GM21528 (cell line): Measurements from ENCODE around the gene KIR2DL4.
"Not testable (repeated sequence)": the region's sequence is repeated elsewhere in the genome, so short reads cannot be mapped to it uniquely, and the experiment has no call there.

Experiments used
- ATAC-seq: cut with Tn5 transposase; IDR thresholded peaks from one replicate; pipeline ENCODE4 v1.9.1; 2021; ENCODE audit warnings: mild to moderate bottlenecking, moderate library complexity; ENCODE audit not compliant: unreplicated experiment, low FRiP score

Gene KIR2DL4

GRCh38 chr19:54804101-54804500 lies 691 bp downstream of the KIR2DL4 start:
- no peak for ATAC-seq

DNA sequence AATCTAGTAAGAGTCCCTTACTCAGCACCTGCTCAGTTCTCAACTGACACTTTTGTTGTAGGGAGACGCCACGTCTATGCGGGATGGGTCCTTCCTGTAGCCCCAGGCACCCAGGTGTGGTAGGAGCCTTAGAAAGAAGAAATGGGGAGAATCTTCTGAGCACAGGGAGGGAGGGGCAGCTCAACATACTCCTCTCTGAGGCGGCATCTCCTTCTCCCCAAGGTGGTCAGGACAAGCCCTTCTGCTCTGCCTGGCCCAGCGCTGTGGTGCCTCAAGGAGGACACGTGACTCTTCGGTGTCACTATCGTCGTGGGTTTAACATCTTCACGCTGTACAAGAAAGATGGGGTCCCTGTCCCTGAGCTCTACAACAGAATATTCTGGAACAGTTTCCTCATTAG lies 1.2 kb downstream of the KIR2DL4 start:
- no peak for ATAC-seq

DNA sequence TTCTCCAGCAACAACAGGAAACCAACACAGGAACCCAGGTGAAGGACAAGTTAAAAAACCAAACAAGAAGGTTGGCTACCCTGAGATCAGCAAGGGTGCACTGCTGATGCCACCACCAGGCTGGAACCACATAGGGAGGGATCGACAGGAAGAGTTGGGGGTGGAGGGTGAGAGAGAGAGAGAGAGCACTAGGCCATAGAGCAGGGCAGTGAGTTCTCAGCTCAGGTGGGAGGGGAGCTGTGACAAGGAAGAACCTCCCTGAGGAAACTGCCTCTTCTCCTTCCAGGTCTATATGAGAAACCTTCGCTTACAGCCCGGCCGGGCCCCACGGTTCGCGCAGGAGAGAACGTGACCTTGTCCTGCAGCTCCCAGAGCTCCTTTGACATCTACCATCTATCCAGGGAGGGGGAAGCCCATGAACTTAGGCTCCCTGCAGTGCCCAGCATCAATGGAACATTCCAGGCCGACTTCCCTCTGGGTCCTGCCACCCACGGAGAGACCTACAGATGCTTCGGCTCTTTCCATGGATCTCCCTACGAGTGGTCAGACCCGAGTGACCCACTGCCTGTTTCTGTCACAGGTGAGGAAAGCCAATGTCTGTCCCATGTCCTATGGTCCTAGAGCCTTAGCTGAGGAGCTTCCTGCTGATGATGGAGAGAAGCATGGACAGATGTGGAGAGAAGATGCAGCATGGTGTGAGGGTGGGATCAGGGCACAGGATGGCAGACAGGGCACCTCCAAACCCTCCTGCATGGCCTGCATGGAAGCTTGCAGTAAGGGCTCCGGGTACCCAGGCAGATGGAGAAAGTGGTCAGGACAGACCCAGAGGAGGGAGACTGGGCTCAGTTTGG lies 2.5 kb downstream of the KIR2DL4 start:
- ATAC-seq, result no peak

- ATAC-seq, result no peak
Measured at GRCh38 chr19:54806516-54806838, 3.1 kb downstream of the KIR2DL4 start.

DNA sequence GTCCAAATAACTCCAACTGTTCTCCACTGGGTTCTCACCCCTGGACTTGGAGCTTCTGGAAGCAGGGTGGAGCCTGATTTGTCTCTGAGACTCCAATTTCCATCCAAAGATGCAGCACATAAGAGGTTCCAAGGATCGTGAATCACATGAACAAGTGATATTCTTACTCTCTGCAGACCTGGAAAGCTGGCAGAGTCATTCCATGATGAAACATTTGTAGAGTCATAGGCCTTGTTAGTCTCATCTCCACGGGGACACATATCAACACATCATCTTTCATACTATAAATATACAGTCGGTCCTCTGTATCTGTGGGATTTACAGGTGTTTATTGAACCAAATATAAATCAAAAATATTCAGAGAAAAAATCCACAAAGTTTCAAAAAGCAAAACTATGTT lies 11.2 kb downstream of the KIR2DL4 start:
- ATAC-seq, result not testable (repeated sequence)

GRCh38 chr19:54816251-54816650 lies 12.8 kb downstream of the KIR2DL4 start, which contains the start of gene KIR3DL1:
Gene KIR3DL1 (plus strand): TSS chr19:54816468.
- ATAC-seq, result not testable (repeated sequence)

DNA sequence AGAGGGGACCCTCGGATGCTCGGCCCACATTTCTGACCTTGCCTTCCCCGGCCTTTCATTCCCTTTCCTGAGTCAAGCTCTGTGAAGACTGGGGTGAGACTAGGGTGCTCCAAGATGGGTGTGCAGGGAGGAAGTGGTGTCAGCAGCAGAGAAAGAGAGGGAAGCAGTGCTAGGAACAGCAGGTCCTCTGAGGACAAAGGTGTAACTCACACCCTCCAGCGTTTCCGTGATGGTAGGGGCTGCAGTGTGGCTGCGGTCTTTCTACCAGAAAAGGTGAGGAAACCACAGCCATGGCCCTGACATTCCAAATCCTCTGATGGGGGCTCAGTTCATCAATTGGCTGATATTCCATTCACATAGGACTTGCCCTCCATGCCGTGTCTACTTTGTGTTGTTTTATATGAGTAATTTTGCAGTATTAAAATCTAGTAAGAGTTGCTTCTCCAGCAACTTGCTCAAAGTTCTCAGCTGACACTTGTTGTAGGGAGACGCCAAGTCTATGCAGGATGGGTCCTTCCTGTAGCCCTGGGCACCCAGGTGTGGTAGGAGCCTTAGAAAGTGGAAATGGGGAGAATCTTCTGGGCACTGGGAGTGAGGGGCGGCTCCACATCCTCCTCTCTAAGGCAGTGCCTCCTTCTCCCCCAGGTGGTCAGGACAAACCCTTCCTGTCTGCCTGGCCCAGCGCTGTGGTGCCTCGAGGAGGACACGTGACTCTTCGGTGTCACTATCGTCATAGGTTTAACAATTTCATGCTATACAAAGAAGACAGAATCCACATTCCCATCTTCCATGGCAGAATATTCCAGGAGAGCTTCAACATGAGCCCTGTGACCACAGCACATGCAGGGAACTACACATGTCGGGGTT lies 14.5 kb downstream of the KIR2DL4 start:
- ATAC-seq, result no peak

- ATAC-seq, result not testable (repeated sequence)
Measured at GRCh38 chr19:54824416-54824815, 21.0 kb downstream of the KIR2DL4 start.

GRCh38 chr19:54825326-54825725 lies 21.9 kb downstream of the KIR2DL4 start:
- not testable (repeated sequence) for ATAC-seq

DNA sequence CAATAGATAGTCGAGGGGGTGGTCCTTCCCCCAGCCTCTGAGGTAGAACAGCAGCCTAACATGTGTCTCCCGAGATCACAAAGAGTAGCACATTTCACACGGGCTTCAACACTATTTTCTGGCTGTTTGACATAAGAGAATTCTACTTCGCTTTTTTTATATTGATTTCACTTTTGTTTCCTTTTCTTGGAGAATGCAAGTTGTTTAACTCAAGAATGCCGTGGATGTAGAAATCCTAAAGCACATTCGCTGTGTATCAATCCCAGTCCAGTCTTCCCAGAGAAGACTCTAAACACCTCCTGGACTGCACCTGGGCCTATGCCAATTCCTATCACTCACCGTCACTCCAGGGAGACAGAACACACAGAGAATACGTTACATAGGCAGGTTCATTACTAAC lies 24.7 kb downstream of the KIR2DL4 start:
- ATAC-seq, result not testable (repeated sequence)

DNA sequence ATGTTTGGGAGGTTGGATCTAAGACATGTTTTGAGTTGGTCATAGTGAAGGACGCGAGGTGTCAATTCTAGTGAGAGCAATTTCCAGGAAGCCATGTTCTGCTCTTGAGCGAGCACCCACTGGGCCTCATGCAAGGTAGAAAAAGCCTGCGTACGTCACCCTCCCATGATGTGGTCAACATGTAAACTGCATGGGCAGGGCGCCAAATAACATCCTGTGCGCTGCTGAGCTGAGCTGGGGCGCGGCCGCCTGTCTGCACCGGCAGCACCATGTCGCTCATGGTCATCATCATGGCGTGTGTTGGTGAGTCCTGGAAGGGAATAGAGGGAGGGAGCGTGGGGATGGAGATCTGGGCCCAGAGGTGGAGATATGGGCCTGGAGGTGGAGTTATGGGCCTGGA lies 29.1 kb downstream of the KIR2DL4 start, which contains the start of gene KIR2DS4:
Gene KIR2DS4, plus strand, starts transcription at position 181 of the 400 bp plus-strand sequence.
- not testable (repeated sequence) for ATAC-seq

DNA sequence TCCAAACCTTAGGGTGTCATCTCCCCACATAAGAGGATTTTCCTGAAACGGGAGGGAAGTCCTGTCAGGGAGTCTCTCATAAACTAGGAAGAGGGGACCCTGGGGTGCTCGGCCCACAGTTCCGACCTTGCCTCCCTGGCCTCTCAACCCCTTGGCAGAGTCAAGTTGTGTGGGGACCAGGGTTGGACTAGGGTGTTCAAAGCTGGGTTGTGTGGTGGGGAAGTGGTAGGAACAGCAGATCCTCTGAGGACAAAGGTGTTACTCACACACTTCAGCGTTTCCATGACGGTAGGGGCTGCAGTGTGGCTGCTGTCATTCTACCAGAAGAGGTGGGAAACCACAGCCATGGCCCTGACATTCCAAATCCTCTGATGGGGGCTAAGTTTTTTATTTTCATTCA lies 31.7 kb downstream of the KIR2DL4 start:
- ATAC-seq, result not testable (repeated sequence)

DNA sequence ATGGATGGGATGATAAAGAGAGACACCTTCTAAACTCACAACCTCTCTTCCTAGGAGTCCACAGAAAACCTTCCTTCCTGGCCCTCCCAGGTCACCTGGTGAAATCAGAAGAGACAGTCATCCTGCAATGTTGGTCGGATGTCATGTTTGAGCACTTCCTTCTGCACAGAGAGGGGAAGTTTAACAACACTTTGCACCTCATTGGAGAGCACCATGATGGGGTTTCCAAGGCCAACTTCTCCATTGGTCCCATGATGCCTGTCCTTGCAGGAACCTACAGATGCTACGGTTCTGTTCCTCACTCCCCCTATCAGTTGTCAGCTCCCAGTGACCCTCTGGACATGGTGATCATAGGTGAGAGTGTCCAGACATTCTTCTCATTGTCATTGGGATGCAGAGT lies 34.1 kb downstream of the KIR2DL4 start:
- ATAC-seq, result not testable (repeated sequence)

DNA sequence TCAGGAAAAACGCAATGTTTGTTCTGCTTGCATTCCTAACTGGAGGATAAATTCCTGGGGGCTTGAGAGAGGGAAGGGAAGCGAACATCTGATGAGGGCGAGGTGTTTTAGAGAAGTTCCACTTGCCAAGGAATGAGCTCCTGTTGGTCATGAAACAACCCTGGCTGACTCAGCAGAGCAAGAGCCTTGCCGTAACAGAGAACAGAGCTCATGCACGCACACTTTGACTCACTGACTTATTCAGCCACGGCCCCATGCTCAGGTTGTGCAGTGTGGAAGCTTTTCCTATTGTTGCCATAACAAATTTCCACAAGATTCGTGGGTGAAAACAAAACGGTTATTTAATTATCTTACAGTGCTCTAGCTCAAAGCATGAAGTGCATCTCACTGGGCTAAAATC lies 39.8 kb downstream of the KIR2DL4 start:
- ATAC-seq, result not testable (repeated sequence)

- ATAC-seq, result not testable (repeated sequence)
Measured at GRCh38 chr19:54850061-54850640, 46.7 kb downstream of the KIR2DL4 start, which contains the start of gene KIR3DL2. Gene KIR3DL2 (plus strand): TSS chr19:54850443. CDS start chr19:54850476, 33 bp downstream.

- no peak for ATAC-seq
Measured at GRCh38 chr19:54850930-54851329, 47.5 kb downstream of the KIR2DL4 start.

GRCh38 chr19:54851353-54851752 lies 47.9 kb downstream of the KIR2DL4 start:
- ATAC-seq, result no peak

- not testable (repeated sequence) for ATAC-seq
Measured at GRCh38 chr19:54855241-54855640, 51.8 kb downstream of the KIR2DL4 start.

DNA sequence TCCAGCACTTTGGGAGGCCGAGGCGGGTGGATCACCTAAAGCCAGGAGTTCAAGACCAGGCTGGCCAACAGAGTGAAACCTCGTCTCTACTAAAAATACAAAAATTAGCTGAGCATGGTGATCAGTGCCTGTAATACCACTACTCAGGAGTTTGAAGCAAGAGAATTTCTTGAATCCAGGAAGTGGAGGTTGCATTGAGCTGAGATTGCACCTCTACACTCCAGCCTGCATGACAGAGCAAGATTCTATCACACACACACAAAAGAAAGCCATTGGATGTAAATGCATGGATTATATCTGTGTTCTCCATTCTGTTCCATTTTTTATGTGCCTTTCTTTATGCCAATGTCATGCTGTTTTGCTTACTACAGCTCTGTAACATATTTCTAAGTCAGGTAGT lies 55.1 kb downstream of the KIR2DL4 start:
- ATAC-seq, result not testable (repeated sequence)

GRCh38 chr19:54859421-54859820 lies 56.0 kb downstream of the KIR2DL4 start:
- not testable (repeated sequence) for ATAC-seq

GRCh38 chr19:54863459-54863858 lies 60.0 kb downstream of the KIR2DL4 start:
- ATAC-seq, result not testable (repeated sequence)
